Hematopoietic multipotent progenitor cell treated with erythropoietin and hydrocortisone succinate and interleukin-3 and kit ligand, for 8 days (in vitro differentiated cells): ENCODE results near the gene LRCH1.
"Not testable (repeated sequence)": the region's sequence is repeated elsewhere in the genome, so short reads cannot be mapped to it uniquely, and the experiment has no call there.

Source experiments
- DNase-seq: peaks from one replicate; pipeline ENCODE4 v3.0.0-alpha.2; 2015

The LRCH1 gene

GRCh38 chr13:46552889-46553520 lies at the start of gene LRCH1:
Gene LRCH1 (plus strand): TSS chr13:46553170. CDS start chr13:46553397, 227 bp downstream.
- DNase-seq: peak; percentile 85

- DNase-seq: no peak
Observed at GRCh38 chr13:46504036-46504435, 48.9 kb upstream of the LRCH1 start.

- no peak for DNase-seq
Observed at GRCh38 chr13:46507981-46508380, 45.0 kb upstream of the LRCH1 start.

- no peak for DNase-seq
Observed at GRCh38 chr13:46509981-46510380, 43.0 kb upstream of the LRCH1 start.

GRCh38 chr13:46515803-46516202 lies 37.2 kb upstream of the LRCH1 start:
- no peak for DNase-seq

GRCh38 chr13:46516599-46517338 lies 36.2 kb upstream of the LRCH1 start:
- no peak for DNase-seq

GRCh38 chr13:46517748-46518147 lies 35.2 kb upstream of the LRCH1 start:
- not testable (repeated sequence) for DNase-seq

- DNase-seq: no peak
Observed at GRCh38 chr13:46519182-46519581, 33.8 kb upstream of the LRCH1 start.

GRCh38 chr13:46520166-46520565 lies 32.8 kb upstream of the LRCH1 start:
- no peak for DNase-seq

GRCh38 chr13:46521486-46521885 lies 31.5 kb upstream of the LRCH1 start:
- no peak for DNase-seq

- DNase-seq: no peak
Observed at GRCh38 chr13:46521921-46522747, 30.8 kb upstream of the LRCH1 start.

GRCh38 chr13:46522748-46523030 lies 30.3 kb upstream of the LRCH1 start:
- peak; percentile 32 for DNase-seq

- DNase-seq: no peak
Observed at GRCh38 chr13:46523972-46524752, 28.8 kb upstream of the LRCH1 start.

GRCh38 chr13:46526100-46526735 lies 26.8 kb upstream of the LRCH1 start:
- no peak for DNase-seq

- no peak for DNase-seq
Observed at GRCh38 chr13:46526740-46527139, 26.2 kb upstream of the LRCH1 start.

- no peak for DNase-seq
Observed at GRCh38 chr13:46527237-46527636, 25.7 kb upstream of the LRCH1 start.

GRCh38 chr13:46529216-46529919 lies 23.6 kb upstream of the LRCH1 start:
- no peak for DNase-seq

GRCh38 chr13:46530084-46530935 lies 22.7 kb upstream of the LRCH1 start:
- DNase-seq: no peak

- DNase-seq: peak; percentile 45
Observed at GRCh38 chr13:46531953-46532352, 21.0 kb upstream of the LRCH1 start.

- no peak for DNase-seq
Observed at GRCh38 chr13:46535002-46535401, 18.0 kb upstream of the LRCH1 start.

GRCh38 chr13:46535825-46536224 lies 17.1 kb upstream of the LRCH1 start:
- no peak for DNase-seq
